ENCODE measurements around the gene DENR.
"Not testable (repeated sequence)": the region's sequence is repeated elsewhere in the genome, so short reads cannot be mapped to it uniquely, and the experiment has no call there.

Gene DENR

GRCh38 chr12:122752464-122753318 lies at the start of gene DENR:
Gene DENR, plus strand, starts transcription at chr12:122752824. Its CDS starts 878 bp downstream, at chr12:122753702.
- peak; percentile 97 to 98 for DNase-seq (ENCODE audit: extremely low read depth in 1 of 2, low read depth in 1 of 2)

GRCh38 chr12:122702890-122703611 lies 49.6 kb upstream of the DENR start, which contains the start of gene HCAR2:
Gene HCAR2, minus strand, starts transcription at chr12:122703357. Its CDS starts 74 bp downstream, at chr12:122703283.
- DNase-seq (ENCODE audit: extremely low read depth in 1 of 2, low read depth in 1 of 2): not testable (repeated sequence)

DNA sequence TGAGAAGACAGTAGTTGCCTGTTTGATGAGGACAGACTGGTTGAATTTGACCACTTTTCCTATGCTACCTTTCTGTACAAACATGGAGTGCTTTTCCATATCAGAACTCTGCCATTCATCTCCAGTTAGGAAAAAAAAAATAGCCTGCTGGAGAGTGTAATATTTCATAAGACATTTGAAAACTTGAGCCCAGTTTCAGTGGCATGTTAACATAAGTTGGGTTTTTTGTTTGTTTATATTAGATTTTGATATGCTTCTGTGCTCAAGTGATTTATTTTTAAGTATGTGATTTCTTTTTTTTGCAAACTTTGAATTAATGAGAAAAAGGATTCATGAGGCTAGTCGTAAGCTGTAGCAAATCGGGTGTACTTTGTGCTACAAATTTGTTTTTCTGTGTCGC lies 48.8 kb upstream of the DENR start:
- DNase-seq (ENCODE audit: extremely low read depth in 1 of 2, low read depth in 1 of 2): not testable (repeated sequence)

- not testable (repeated sequence) for DNase-seq (ENCODE audit: extremely low read depth in 1 of 2, low read depth in 1 of 2)
Measured at GRCh38 chr12:122709287-122709686, 43.3 kb upstream of the DENR start.

DNA sequence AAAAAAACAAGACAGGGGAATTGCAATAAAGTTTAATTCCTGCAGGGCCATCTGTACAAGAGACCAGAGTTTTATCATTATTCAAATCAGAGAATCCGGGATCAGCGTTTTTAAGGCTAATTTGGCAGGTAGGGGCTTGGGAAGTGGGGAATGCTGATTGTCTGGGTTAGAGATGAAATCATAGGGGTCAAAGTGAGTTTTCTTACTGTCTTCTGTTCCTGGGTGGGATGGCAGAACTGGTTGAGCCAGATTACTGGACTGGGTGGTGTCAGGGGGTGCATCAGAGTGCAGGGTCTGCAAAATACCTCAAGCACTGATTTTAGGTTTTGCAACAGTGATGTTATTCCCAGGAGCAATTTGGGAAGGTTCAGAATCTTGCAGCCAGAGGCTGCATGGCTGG lies 42.3 kb upstream of the DENR start:
- not testable (repeated sequence) for DNase-seq (ENCODE audit: extremely low read depth in 1 of 2, low read depth in 1 of 2)

GRCh38 chr12:122711266-122711665 lies 41.4 kb upstream of the DENR start:
- not testable (repeated sequence) for DNase-seq (ENCODE audit: extremely low read depth in 1 of 2, low read depth in 1 of 2)

DNA sequence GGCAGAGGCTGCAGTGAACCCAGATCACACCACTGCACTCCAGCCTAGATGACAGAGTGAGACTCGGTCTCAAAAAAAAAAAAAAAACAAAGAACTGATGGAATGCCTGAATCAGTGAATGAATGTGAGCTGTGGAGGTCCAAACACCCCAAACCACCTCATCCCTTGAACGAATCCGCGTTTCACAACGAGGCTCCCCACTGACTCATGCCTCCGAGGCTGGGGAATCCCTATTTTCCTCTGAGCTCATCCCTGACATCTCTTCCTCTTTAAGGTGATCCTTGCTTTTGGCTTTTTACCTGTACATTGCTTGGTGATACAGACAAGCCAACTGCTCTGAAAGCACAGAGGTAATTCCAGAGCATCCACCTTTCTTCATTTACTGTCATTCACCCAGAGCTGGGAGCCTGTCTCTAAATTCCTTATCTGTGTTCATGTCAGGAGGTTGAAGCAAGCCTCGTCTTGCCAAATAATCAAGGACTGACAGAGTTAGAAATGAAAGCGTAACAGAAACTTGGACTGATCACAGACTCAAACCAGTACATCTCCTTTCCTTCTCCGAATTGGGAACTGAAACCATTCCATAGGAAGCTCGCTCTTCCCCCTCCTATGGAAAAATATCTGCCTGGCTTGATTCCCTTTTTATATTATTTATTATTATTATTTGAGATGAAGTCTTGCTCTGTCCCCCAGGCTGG lies 39.0 kb upstream of the DENR start:
- not testable (repeated sequence) for DNase-seq (ENCODE audit: extremely low read depth in 1 of 2, low read depth in 1 of 2)

DNA sequence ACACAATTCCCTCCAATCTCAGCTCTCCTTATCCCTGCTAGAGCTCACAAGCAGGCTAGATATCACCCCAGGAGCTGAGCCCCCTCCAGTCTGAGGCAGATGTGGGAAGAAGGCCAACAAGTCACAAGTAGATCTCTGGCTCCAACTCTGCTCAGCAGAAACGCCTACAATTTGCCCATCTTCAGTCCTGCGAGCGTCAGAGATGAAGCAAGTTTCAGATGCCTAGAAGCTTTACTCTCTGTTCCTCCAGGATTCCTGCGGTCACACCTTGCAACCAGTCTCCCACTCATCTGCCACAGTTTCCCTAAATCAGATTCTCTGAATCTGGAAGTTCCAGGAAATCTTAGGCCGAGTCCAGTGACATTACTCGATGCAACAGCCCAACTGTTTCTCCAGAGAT lies 37.4 kb upstream of the DENR start:
- not testable (repeated sequence) for DNase-seq (ENCODE audit: extremely low read depth in 1 of 2, low read depth in 1 of 2)

DNA sequence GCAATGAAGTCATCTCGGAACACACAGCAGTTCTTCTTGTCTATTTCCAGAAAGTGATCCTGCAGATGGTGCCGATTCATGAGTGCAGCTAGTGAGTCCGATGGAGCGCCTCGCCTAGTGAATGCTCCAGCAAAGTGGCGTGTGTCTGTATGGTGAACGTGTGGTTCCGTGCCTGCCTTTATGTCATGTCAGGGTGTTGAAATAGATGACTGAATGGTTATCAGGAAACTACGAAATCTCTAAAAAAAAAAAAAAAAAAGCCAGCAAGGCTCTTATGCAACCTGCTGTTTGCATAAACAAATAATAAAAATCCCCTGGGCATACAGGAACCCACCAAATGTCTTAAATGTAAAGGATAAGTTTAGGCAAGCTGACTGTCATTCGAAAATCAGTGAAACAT lies 36.0 kb upstream of the DENR start, which contains the start of gene HCAR3:
Gene HCAR3, minus strand, starts transcription at position 154 of the 400 bp plus-strand sequence. Its CDS starts 74 bp downstream, at position 80.
- DNase-seq (ENCODE audit: extremely low read depth in 1 of 2, low read depth in 1 of 2): not testable (repeated sequence)

- no peak for DNase-seq (ENCODE audit: extremely low read depth in 1 of 2, low read depth in 1 of 2)
Measured at GRCh38 chr12:122721057-122721545, 31.5 kb upstream of the DENR start.

- DNase-seq (ENCODE audit: extremely low read depth in 1 of 2, low read depth in 1 of 2): no peak
Measured at GRCh38 chr12:122722387-122722786, 30.2 kb upstream of the DENR start.

GRCh38 chr12:122724641-122725243 lies 27.9 kb upstream of the DENR start:
- DNase-seq (ENCODE audit: extremely low read depth in 1 of 2, low read depth in 1 of 2): no peak

DNA sequence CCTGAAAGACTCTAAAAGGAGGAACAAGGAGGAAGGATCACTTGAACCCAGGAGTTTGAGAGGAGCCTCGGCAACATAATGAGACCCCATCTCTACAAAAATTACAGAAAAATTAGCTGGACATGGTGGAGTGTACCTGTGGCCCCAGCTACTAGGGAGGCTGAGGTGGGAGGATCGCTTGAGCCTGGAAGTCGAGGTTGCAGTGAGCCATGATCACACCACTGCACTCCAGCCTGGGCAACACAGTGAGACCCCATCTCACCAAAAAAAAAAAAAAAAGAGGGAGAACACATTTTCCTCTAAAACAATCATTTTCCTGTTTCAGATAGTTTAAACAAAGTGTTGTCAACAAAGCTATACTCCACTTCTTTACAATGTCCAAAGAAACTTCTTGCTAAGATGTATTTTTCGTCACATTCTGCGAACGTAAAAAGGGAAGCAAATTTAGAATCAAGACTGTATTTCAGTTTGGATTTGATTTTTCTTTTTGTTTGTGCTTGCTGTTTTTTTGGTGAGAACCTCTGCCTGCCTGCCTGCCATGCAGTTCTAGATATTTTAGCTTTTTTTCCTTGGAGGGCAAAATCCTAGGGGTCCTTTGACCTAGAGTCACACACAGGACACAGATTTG lies 27.1 kb upstream of the DENR start:
- DNase-seq (ENCODE audit: extremely low read depth in 1 of 2, low read depth in 1 of 2): no peak

GRCh38 chr12:122726080-122726558 lies 26.5 kb upstream of the DENR start:
- DNase-seq (ENCODE audit: extremely low read depth in 1 of 2, low read depth in 1 of 2): no peak

DNA sequence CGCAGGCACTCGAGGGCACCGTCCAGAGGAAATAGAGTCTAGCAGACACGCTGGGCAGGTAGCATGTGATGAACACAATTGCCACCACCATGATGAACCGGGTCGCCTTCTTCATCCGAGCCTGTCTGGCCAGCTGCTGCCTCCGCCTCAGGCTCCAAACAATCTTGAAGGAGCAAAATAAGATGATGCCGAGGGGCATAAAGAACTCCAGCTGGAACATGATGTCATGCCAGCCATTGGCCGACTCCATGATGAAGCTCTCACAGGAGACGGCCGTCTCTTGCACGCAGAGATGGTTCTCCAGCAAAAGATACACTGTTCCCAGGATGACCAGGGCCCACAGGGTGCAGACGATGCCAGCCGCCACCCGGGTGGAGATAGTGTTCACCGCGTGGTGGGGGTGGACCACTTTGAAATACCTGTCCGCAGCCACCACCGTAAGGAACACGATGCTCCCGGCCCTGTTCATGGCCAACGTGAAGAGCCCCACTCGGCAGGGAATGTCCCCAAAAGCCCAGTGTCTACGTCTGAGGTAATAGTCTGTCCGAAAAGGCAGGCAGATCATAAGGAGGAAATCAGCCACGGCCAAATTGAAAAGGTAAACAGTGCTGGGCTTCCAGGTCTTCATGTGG lies 22.9 kb upstream of the DENR start:
- DNase-seq (ENCODE audit: extremely low read depth in 1 of 2, low read depth in 1 of 2): no peak

GRCh38 chr12:122730215-122731014 lies 22.2 kb upstream of the DENR start, which contains the start of gene HCAR1:
Gene HCAR1, minus strand, starts transcription at chr12:122730844. Its CDS starts 505 bp downstream, at chr12:122730339.
- no peak for DNase-seq (ENCODE audit: extremely low read depth in 1 of 2, low read depth in 1 of 2)

DNA sequence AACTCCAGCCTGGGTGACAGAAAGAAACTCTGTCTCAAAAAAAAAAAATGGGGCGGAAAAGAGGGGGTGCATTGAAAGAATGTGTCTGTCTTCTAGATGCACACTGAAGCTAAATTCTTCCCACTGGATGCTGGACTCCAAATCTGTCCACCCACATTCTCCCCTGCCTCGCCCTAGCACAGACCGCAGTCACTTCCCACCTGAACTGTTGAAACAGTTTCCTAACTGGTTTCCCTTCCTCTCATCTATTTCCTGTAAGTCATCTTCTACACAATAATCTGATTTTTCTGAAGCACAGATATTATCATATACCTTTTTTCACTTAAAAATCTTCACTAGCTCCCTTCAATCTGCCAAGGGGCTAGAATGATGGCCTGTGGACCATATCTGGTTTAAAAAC lies 20.5 kb upstream of the DENR start:
- no peak for DNase-seq (ENCODE audit: extremely low read depth in 1 of 2, low read depth in 1 of 2)

DNA sequence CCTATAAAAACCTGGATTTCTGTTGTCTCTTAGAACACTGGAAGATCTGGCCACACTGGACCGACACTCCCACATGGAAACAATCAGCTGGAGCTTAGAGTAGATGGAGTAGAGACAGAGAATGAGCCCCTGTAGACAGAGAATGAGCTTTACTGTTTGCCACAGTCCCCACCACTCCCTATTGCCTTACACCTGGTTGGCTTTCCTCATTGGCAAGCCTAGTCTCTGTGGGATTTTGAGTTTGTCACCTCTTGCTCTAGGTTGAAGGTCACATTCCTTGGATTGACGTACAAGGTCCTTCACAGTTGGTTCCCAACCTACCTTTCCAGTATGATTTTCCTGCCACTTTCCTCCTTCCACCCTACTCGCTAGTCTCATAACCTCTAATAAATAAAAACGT lies 20.0 kb upstream of the DENR start:
- DNase-seq (ENCODE audit: extremely low read depth in 1 of 2, low read depth in 1 of 2): no peak
